Transverse colon (tissue), 4 donors: Measurements from ENCODE around the gene PROSER3. TPM values are rescaled to one million over a fixed set of nuclear protein-coding genes. Genes with fewer than 3 reads are reported as not detected.

Source experiments
- DNase-seq: peaks from one replicate; pipeline ENCODE4 v3.0.0-alpha.2; 2019
- H3K27ac ChIP-seq, 4 donors: fragments of 200-600 bp; sonication (generic); 2 replicates each; pipeline ENCODE4 v1.5.1; 2016 to 2018; ENCODE audit warnings: inconsistent platforms in 4 of 4
- H3K27me3 ChIP-seq: fragments of 200-600 bp; sonication (generic); 2 replicates; pipeline ENCODE4 v1.5.1; 2017; ENCODE audit warnings: inconsistent platforms
- H3K36me3 ChIP-seq, 4 donors: fragments of 200-600 bp; sonication (generic); 2 replicates each; pipeline ENCODE4 v1.5.1; 2017 to 2019; ENCODE audit warnings: inconsistent platforms in 4 of 4
- H3K4me1 ChIP-seq, 4 donors: fragments of 200-600 bp; sonication (generic); 2 replicates each; pipeline ENCODE4 v1.5.1; 2017 to 2020; ENCODE audit warnings: inconsistent platforms in 4 of 4
- H3K4me3 ChIP-seq, 4 donors: fragments of 200-600 bp; sonication (generic); 1 replicate in 1 of 4; 2 replicates in 3 of 4; pipeline versions ENCODE4 v1.5.1 to v1.6.1; 2017 to 2019; ENCODE audit warnings: inconsistent platforms in 4 of 4
- H3K9me3 ChIP-seq, 2 donors: fragments of 200-600 bp; sonication (generic); 2 replicates each; pipeline ENCODE4 v1.5.1; 2017 to 2019; ENCODE audit warnings: inconsistent platforms in 2 of 2
- CTCF ChIP-seq, 5 experiments: fragments of 200-600 bp in 3 of 5; fragments of 450-650 bp in 2 of 5; sonication (generic) in 3 of 5; IDR thresholded peaks; 1 replicate in 2 of 5; 2 replicates in 3 of 5; pipeline ENCODE4 v1.5.1; 2016 to 2017; ENCODE audit warnings: antibody characterized with exemption in 5 of 5, inconsistent platforms in 3 of 5, mild to moderate bottlenecking in 2 of 5, moderate library complexity in 1 of 5
- EP300 ChIP-seq: sonication (generic); formaldehyde crosslinking; IDR thresholded peaks from one replicate; pipeline ENCODE4 v1.6.1; 2017; ENCODE audit warnings: antibody characterized with exemption, low read depth
- POLR2A ChIP-seq: fragments of 450-650 bp; IDR thresholded peaks from one replicate; pipeline ENCODE4 v1.6.1; 2016; ENCODE audit warnings: antibody characterized with exemption, mild to moderate bottlenecking, moderate library complexity
- POLR2AphosphoS5 ChIP-seq, 3 donors: sonication (generic); formaldehyde crosslinking; IDR thresholded peaks; one replicate each; pipeline ENCODE4 v1.6.1; 2016; ENCODE audit warnings: antibody characterized with exemption in 3 of 3
- WGBS, 2 donors: methylation state at CpG; one replicate each; pipeline ENCODE4 v1.1.5; 2018; ENCODE audit warnings: low coverage in 1 of 2; 5-methylcytosine and 5-hydroxymethylcytosine counted together
- in situ Hi-C, 4 donors: fragments of 200-750 bp; cut with MboI; loops; one replicate each; pipeline versions ENCODE4 v1.15.0 to v1.15.1; 2017; ENCODE audit warnings: low sequenced_read_pairs in 3 of 4, low pct_ligation_motif_present in 1 of 4, low pct_unique_long_range_greater_than_20kb in 1 of 4
- intact Hi-C: fragments of 100-400 bp; cut with DNase I; formaldehyde crosslinking; loops from one replicate; pipeline ENCODE4 v1.15.1; 2023; ENCODE audit warnings: low total_unique reads
- total RNA-seq, 4 donors: library from RNA; depleted of rRNA; stranded (reverse); fragments of >200 nt; gene quantifications; one replicate each; pipeline ENCODE4 v1.1.0, GENCODE V29; 2016

The PROSER3 gene
- total RNA-seq, 4 donors from 2014 or later: 9.2 to 42.8 (median 24.6) TPM

- H3K9me3 ChIP-seq: no peaks in the 10 kb centered on the region
- H3K4me1 ChIP-seq: peaks cover 21 to 39% (median 32%) of the 10 kb centered on the region in 4 donors
- H3K27ac ChIP-seq: peak within 1 kb of the TSS; percentile 80 to 90 (median 83)
- 0 to 1% methylated on average over 4 to 38 of the region's 45 CpGs for WGBS, 2 donors
- DNase-seq: peak; percentile 99
- intact Hi-C loops (loop anchor here (10.0 kb wide), 1 partner anchor 186 kb away; the partner anchor contains the start of gene LRFN3), in situ Hi-C loops (no loop called here)
- H3K36me3 ChIP-seq: peaks cover 0 to 6% (median 2%) of the 10 kb centered on the region in 4 donors
- TF ChIP-seq POLR2AphosphoS5 (IDR thresholded peaks at IDR 0.05) (peak; percentile 94 to 96 (median 95)), CTCF (IDR thresholded peaks at IDR 0.05) (peak in 2 of 5 experiments; percentile 35 to 55), POLR2A (peak; percentile 87), EP300 (no peak)
- no peaks in the 10 kb centered on the region for H3K27me3 ChIP-seq
- peak within 1 kb of the TSS; percentile 60 to 96 (median 73) for H3K4me3 ChIP-seq
Observed at GRCh38 chr19:35748106-35749020, 9.6 kb upstream of the PROSER3 start, which contains the start of gene LIN37. TSS of gene LIN37 (plus strand) at chr19:35748576. CDS start at chr19:35748725, 149 bp downstream.

GRCh38 chr19:35750167-35750566 is 7.8 kb upstream of the PROSER3 start:
- peaks cover 19 to 38% (median 32%) of the 10 kb centered on the region in 4 donors for H3K4me1 ChIP-seq
- WGBS, 2 donors: 89 to 90% methylated on average over 2 to 5 of the region's 5 CpGs
- no peak for TF ChIP-seq CTCF (IDR thresholded peaks at IDR 0.05)
- no peak for TF ChIP-seq POLR2AphosphoS5 (IDR thresholded peaks at IDR 0.05)
- TF ChIP-seq POLR2A: no peak
- no peak for TF ChIP-seq EP300
- no peaks in the 10 kb centered on the region for H3K9me3 ChIP-seq
- in situ Hi-C loops: no loop called here
- peaks cover 0 to 14% (median 3%) of the 10 kb centered on the region in 4 donors for H3K36me3 ChIP-seq
- no peaks in the 10 kb centered on the region for H3K27me3 ChIP-seq
- no peak for DNase-seq
- no peak overlapping the region for H3K4me3 ChIP-seq
- intact Hi-C loops: no loop called here
- H3K27ac ChIP-seq: no peak overlapping the region

GRCh38 chr19:35751839-35752745 is 5.9 kb upstream of the PROSER3 start:
- H3K4me3 ChIP-seq: no peak overlapping the region
- in situ Hi-C loops (no loop called here), intact Hi-C loops (no loop called here)
- peak overlapping the region in 1 of 4 donors; percentile 32 for H3K27ac ChIP-seq
- H3K36me3 ChIP-seq: peaks cover 0 to 14% (median 3%) of the 10 kb centered on the region in 4 donors
- TF ChIP-seq POLR2A (no peak), POLR2AphosphoS5 (IDR thresholded peaks at IDR 0.05) (no peak), CTCF (IDR thresholded peaks at IDR 0.05) (no peak)
- peaks cover 3% of the 10 kb centered on the region for H3K27me3 ChIP-seq
- WGBS, 2 donors: 85 to 100% methylated on average over 1 to 14 of the region's 14 CpGs
- peaks cover 19 to 45% (median 41%) of the 10 kb centered on the region in 4 donors for H3K4me1 ChIP-seq
- peak; percentile 8 for DNase-seq
- H3K9me3 ChIP-seq: no peaks in the 10 kb centered on the region
